Left lung (tissue), 10 donors: ENCODE measurements around the gene PDXDC1. TPM values are rescaled to one million over a fixed set of nuclear protein-coding genes. Genes with fewer than 3 reads are reported as not detected.

Experiments
- ATAC-seq: fragments of 200-7000 bp; cut with Tn5 transposase; one replicate; pipeline ENCODE4 v1.9.1; 2020; ENCODE audit warnings: moderate library complexity
- DNase-seq, 4 donors: peaks; one replicate each; pipeline ENCODE4 v3.0.0-alpha.2; 2013 to 2020
- H3K27ac ChIP-seq, 2 donors: fragments of 200-600 bp; sonication (generic) in 1 of 2; one replicate each; pipeline versions ENCODE4 v1.5.0 to v1.8.0; 2020 to 2021
- H3K27me3 ChIP-seq, 2 donors: fragments of 200-600 bp; sonication (generic) in 1 of 2; one replicate each; pipeline versions ENCODE4 v1.5.0 to v1.8.0; 2020 to 2021
- H3K36me3 ChIP-seq, 2 donors: fragments of 200-600 bp; sonication (generic) in 1 of 2; one replicate each; pipeline versions ENCODE4 v1.5.0 to v1.8.0; 2020 to 2021
- H3K4me1 ChIP-seq, 2 donors: fragments of 200-600 bp; one replicate each; pipeline ENCODE4 v1.8.0; 2021
- H3K4me3 ChIP-seq, 2 donors: fragments of 200-600 bp; sonication (generic) in 1 of 2; one replicate each; pipeline versions ENCODE4 v1.5.0 to v1.8.0; 2020 to 2021; ENCODE audit warnings: mild to moderate bottlenecking in 1 of 2
- H3K9me3 ChIP-seq, 2 donors: fragments of 200-600 bp; sonication (generic) in 1 of 2; one replicate each; pipeline versions ENCODE4 v1.5.0 to v1.8.0; 2020 to 2021
- CTCF ChIP-seq, 2 donors: fragments of 200-600 bp; sonication (generic) in 1 of 2; IDR thresholded peaks; one replicate each; pipeline versions ENCODE4 v1.5.0 to v1.8.0; 2021; ENCODE audit warnings: antibody characterized with exemption in 2 of 2
- intact Hi-C, 2 donors: fragments of 100-400 bp; cut with DNase I; formaldehyde crosslinking; loops; one replicate each; pipeline versions ENCODE4 v1.11.2 to v1.14.2; 2022
- polyA plus RNA-seq, 6 donors: library from polyadenylated mRNA; unstranded; fragments of 120-200 nt; gene quantifications; one replicate each; pipeline ENCODE4 v1.2.1, GENCODE V29; 2013; ENCODE audit not compliant: insufficient read length in 6 of 6
- total RNA-seq, 2 donors: library from RNA; stranded (reverse); fragmentation: NEBNext Ultra II Directional; extraction: Animal tissue kit (Norgen Biotek cat#: 25700); gene quantifications; one replicate each; pipeline ENCODE4 v1.2.1, GENCODE V29; 2021
- donor health status: DM: no; HTN: yes; CAD: no.
- donor health status: DM: no; HTN: no; CAD: no.

Gene PDXDC1
- total and polyA plus RNA-seq, 8 donors = 55.7 to 111 (median 92.4) TPM

DNA sequence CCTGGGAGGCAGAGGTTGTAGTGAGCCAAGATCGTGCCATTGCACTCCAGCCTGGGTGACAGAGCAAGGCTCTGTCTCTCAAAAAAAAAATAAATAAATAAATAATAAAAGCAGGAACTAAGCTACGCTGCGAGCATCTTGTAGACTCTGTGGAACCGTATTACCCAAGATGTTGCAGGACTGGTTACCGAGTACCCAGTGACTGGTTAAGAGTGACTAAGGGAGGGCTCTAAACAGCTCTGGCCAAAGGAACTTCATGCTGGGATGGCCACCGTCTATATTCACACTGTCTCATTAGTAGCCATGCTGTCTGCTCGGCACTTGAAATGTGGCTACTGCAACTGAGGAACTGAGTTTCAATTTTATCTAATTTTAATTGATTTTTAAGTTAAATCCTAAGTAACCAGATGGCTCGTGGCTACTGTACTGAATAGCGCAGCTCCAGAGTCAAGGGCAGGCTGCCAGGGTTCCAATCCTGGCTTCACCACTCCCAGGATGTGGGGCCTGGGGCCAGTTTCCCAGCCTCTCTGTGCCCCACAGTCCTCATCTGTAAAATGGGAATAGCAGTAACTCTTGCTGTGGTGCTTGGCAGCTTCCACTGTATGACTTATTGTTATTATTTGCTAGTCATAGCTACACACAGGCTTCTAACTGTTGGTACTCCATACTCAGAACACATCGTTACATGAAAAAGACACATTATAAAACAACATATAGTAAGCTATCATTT, 78.1 kb downstream of the PDXDC1 start:
- Histone ChIP-seq H3K9me3 (no peaks in the 10 kb centered on the region), H3K4me1 (peaks cover 3 to 39% of the 10 kb centered on the region in 2 donors), H3K4me3 (no peak overlapping the region), H3K36me3 (no peaks in the 10 kb centered on the region), H3K27ac (no peak overlapping the region), H3K27me3 (no peaks in the 10 kb centered on the region)
- no peak for TF ChIP-seq CTCF (IDR thresholded peaks at IDR 0.05)
- intact Hi-C loops = no loop called here
- no peak for DNase-seq
- ATAC-seq = no peak

GRCh38 chr16:15053904-15054303, 79.1 kb downstream of the PDXDC1 start:
- H3K27ac ChIP-seq = no peak overlapping the region
- no peak overlapping the region for H3K4me3 ChIP-seq
- intact Hi-C loops = no loop called here

DNA sequence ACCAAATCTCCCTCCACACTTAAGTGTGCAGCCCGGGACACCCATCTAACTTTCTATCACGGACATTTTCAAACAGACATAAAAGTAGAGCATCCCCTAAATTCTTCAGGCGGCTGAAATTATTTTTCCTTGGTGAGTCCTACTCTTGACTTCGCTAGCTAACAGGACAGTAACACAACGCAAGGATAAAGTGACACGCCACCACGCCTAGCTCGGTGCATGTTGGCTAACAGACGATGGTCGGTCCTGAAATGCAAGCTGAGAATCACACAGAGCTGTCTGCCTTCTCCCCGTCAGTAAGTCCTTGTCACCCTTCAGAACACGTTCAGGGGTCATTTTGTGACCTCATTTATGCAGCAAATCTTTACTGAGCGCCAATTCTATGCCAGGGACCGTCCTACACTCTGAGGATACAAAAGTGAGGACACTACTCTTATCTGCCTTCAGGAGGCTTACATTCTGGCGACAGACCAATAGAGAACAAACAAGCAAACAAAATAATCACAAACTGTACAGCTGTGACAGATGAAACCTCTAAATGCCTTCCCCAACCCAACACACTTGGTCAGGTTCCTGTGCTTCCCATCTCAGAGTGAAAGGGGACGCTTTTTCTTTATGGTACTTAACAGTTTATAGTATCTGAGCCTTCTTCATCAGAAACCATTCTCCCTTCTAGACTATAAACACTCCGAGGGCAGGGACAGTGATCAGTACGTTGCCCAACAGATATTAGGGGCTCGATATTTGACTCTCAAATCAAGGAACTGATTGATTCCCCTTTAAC, 79.7 kb downstream of the PDXDC1 start:
- Histone ChIP-seq H3K27ac (peak overlapping the region in 1 of 2 donors; percentile 82), H3K27me3 (no peaks in the 10 kb centered on the region), H3K36me3 (peaks cover 0 to 12% of the 10 kb centered on the region in 2 donors), H3K9me3 (no peaks in the 10 kb centered on the region), H3K4me1 (peaks cover 3 to 39% of the 10 kb centered on the region in 2 donors), H3K4me3 (peak overlapping the region; percentile 76 to 96)
- no peak for DNase-seq
- intact Hi-C loops = no loop called here
- no peak for ATAC-seq
- no peak for TF ChIP-seq CTCF (IDR thresholded peaks at IDR 0.05)

More at GRCh38 chr16:15053904-15054303, 79.1 kb downstream of the PDXDC1 start:
- no peaks in the 10 kb centered on the region for H3K9me3 ChIP-seq
- ATAC-seq (no peak), DNase-seq (no peak)
- H3K4me1 ChIP-seq = peaks cover 3 to 39% of the 10 kb centered on the region in 2 donors
- no peaks in the 10 kb centered on the region for H3K27me3 ChIP-seq
- no peak for TF ChIP-seq CTCF (IDR thresholded peaks at IDR 0.05)
- H3K36me3 ChIP-seq = peaks cover 0 to 5% of the 10 kb centered on the region in 2 donors

GRCh38 chr16:15055141-15056053, 80.6 kb downstream of the PDXDC1 start:
- peak in 3 of 4 donors; percentile 65 to 88 (median 72) for DNase-seq
- H3K4me3 ChIP-seq = peak overlapping the region; percentile 76 to 96
- TF ChIP-seq CTCF (IDR thresholded peaks at IDR 0.05) = no peak
- intact Hi-C loops = no loop called here
- peaks cover 3 to 39% of the 10 kb centered on the region in 2 donors for H3K4me1 ChIP-seq
- peaks cover 0 to 19% of the 10 kb centered on the region in 2 donors for H3K36me3 ChIP-seq
- no peaks in the 10 kb centered on the region for H3K27me3 ChIP-seq
- peak; percentile 32 for ATAC-seq
- H3K27ac ChIP-seq = peak overlapping the region; percentile 62 to 82
- H3K9me3 ChIP-seq = no peaks in the 10 kb centered on the region
